Hematopoietic multipotent progenitor cell treated with erythropoietin and hydrocortisone succinate and interleukin-3 and kit ligand, for 15 days (in vitro differentiated cells): ENCODE results near the gene MRPL49.
"Not testable (repeated sequence)": the region's sequence is repeated elsewhere in the genome, so short reads cannot be mapped to it uniquely, and the experiment has no call there.

Experiments used
- DNase-seq: peaks from one replicate; pipeline ENCODE4 v3.0.0-alpha.2; 2015; ENCODE audit warnings: low spot score

MRPL49 gene

DNA sequence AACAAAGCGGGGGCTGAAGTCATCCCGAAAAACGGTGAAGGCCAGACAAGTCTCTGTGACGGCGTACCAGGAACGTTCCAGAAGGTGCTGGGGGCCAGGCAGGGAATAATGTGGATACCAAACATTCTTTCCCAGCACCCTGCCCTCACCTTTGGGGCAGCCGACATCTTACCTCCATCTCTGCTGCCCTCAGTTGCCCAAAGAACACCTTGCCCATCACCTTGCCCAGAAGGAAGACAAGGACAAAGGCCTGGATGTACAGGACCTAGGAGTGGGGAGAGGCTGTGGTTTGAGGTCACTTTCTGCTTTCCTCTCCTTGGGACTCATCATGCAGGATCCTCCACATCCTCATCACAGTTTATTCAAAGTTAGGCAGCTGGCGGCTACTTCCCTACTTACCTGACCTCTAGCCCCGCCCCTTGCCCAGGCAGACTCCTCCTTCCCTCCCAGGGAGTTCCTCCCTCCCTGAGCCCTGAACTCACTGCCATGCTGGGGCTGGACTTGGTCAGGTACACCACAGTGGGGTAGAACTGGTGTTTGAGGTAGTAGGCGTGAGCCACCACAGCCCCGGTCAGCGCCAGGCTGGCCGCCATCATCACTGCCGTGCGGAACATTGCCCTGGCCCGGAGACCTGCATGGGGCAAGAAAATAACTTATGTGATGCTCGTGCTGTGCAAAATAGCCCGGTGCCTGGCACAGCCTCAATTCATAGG lies 11.0 kb downstream of the MRPL49 start:
- peak; percentile 69 for DNase-seq

DNA sequence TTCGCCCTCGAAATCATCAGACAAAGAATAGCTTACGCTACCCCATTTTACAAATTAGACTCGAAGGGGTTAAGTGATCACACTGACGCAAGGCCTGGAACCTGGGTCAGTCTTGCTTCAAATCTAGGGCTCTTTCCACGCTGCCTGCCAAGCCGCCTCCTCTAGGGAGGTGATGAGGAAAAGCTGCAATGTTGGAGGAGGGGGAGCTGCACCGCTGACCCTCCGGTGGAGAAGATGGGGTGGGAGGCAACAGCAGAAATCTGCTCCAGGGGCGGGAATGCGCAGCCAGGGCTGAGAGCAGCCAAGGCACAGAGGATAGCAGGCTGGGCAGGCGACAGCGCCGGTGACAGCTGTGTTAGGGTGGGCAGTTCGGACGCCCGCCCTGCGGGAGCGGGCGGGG lies 11.6 kb downstream of the MRPL49 start:
- no peak for DNase-seq

DNA sequence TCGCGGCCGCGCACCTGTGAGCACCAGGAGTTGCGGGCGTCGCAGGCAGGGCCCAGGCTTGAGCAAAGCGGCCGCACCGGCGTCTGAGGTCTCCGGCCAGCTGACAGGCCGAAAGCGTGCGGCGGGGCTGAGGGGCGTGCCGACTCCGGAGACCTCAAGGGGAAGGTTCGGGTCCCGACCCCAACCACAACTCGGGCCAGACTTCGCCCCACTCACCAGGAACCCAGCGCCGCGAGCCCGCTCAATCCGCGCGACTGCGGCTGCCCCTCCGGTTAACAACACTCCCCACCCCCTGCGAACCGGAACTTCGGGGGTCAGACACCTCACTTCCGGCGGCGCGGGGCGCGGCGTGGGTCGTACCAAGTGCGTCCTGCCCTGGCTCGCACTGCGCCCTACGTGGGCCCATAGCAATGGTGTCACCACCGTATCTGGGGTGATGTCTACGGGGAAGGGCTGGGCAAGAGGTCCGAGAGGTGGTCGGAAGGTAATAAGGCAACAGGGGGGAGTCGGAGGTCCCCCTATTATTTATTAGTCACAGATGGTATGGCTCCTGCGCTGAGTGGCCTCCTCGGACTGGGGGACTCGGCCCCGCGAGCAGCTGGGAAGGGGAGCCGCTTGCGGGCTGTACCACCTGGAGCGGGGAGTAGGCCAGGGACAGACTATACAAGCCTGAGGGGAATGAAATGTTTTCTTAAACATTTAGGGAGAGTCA lies 12.3 kb downstream of the MRPL49 start, which contains the start of gene SYVN1:
Gene SYVN1, minus strand, starts transcription at position 280 of the 712 bp plus-strand sequence. CDS start 918 bp downstream, outside the sequence.
- DNase-seq: peak; percentile 91

DNA sequence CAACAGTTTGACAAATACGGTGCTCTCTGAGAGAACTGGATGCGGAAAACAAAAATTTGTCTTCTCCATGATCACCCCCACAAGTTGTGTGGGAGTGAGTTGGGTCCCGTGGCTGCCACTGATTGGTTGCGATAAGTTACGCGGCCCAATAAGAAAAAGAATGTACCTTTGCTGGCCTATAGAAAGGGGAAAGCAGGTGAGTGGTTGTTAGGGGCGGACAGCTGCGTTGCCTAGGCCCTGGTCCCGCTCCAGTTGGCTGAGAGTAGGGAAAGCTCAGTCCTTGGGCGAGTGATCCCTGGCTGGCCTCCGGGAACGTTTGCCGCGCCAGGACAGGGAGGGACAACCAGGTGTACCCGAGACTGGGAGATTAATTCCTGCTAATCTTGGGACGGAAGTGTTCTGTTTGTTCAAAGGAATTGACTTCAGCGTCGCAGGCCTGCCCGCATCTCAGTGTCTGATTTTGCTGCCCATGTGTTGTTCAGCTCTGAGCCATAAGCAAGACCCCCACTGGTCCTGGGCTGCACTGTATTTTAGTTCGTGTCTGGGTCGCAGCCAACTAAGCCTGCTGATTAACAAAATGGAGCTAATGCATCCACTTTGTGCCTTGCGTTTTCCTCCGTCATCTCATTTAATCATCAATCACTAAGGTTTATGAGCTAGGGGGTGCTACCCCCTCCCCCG lies 13.0 kb downstream of the MRPL49 start:
- DNase-seq: peak; percentile 95

DNA sequence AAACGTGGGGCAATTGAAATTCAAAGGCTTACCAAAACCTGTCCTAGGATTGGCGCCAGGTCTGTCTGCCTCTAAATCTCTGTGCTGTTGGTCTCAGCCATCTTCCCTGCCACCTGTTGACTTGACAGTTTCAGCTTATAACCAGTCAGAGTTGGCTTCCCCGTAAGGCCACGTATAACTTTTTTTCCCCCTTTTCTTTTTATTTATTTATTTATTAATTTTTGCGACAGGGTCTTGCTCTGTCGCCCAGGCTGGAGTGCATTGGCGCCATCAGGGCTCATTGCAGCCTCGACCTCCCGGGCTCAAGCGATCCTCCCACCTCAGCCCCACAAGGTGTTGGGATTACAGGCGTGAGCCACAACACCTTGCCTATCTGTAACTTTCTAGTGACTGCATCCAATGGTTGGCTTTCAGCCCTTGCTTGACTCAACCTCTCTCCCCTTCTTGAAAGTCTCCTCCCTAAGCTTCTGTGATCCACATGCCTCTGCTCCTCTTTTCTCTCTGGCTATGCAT lies 13.6 kb downstream of the MRPL49 start:
- no peak for DNase-seq

DNA sequence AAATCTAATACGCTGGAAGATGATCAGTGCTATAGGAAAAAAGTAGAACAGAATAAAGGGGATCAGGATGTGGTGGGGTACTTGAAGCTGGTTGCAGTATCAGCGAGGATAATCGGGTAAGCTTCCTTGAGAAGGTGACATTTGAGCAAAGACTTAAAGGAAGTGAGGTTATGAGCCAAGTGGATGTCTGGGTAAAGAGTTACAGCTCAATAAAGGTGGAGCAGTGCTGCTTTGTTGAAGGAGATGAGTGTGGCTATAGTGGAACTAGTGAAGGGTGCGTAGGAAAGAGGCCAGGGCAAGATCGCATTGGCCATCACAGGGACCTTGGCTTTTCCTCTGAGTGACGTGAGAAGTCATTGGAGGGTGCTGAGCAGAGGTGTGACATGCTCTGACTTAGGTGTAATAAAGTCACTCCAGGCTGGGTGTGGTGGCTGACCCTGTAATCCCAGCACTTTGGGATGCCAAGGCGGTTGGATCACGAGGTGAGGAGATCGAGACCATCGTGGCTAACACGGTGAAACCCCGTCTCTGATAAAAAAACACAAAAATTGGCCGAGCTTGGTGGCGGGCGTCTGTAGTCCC lies 14.5 kb downstream of the MRPL49 start:
- no peak for DNase-seq

DNA sequence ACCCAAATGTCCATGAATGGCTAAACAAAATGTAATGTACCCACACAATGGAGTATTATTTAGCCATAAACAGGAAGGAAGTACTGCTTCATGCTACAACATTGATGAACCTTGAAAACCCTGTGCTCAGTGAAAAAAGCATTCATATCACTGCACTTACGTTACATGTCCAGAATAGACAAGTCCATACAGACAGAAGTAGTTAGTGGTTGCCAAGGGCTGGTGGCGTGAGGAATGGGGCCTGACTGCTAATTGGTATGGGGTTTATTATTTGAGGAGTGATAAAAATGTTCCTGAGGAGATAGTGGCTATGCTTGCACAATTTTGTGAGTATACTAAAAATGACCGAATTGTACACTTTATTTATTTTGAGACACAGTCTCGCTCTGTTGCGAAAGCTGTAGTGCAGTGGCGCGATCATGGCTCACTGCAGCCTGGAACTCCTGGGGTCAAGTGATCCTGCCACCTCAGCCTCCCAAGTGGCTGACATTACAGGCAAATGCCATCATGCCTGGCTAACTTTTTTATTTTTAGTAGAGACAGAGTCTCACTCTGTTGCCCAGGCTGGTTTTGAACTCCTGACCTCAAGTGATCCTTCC lies 19.9 kb downstream of the MRPL49 start:
- DNase-seq: no peak

DNA sequence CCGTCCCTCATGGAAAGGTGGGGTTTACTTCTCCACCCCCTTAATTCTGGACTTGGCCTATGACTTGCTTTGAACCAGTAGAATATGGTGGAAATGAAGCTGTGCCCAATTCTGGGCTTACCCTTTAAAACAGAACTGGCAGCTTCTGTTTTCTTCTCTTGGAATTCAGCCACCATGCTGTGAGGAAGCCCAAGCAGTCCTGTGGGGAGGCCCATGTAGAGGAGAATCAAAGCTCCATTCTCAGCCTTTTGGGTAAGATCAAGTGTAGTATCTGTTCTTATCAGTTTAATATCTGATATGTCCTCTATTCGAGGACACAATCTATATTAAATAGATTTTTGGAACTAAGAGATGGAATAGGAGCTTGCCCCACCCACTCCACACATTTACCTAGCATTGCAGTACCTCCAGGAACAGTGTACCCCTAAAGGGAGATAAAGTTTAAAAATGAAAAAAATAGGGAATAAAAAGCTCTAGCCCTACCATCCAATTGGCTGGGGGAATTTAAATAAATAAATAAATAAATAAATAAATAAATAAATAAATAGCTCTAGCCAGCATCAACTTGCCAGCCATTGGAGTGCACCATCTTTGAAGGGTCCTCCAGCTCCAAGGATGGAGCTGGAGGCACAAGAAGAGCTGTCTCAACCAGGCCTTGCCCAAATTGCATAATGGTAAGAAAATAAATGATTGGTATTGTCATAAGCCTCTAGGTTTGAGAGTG lies 25.4 kb downstream of the MRPL49 start:
- no peak for DNase-seq

DNA sequence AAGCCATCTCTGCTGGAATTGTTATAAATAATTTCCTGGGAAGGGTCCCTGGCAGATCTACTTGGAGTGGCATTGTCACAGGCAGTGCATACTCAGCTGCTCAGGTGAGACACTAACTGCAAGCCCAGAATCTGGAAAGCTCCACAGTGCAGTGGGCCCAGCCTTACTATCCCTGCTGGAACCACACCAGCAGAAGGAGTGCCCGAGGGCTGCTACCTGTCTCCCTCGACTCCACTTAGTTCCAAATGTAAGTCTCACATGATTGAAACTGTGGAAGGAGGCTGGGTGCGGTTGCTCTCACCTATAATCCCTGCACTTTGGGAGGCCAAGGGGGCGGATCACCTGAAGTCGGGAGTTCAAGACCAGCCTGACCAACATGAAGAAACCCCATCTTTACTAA lies 26.5 kb downstream of the MRPL49 start:
- DNase-seq: no peak

DNA sequence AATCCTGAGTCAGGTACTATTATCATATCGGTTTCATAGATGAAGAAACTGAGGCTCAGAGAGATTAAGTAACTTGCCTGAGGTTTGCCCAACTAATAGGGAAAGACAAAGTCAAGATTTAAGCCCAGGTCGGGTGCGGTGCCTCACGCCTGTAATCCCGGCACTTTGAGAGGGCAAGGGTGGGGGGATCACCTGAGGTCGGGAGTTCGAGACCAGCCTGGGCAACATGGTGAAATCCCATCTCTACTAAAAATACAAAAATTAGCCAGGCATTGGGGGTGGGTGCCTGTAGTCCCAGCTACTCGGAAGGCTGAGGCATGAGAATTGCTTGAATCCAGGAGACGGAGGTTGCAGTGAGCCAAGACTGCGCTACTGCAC lies 28.0 kb downstream of the MRPL49 start:
- not testable (repeated sequence) for DNase-seq

DNA sequence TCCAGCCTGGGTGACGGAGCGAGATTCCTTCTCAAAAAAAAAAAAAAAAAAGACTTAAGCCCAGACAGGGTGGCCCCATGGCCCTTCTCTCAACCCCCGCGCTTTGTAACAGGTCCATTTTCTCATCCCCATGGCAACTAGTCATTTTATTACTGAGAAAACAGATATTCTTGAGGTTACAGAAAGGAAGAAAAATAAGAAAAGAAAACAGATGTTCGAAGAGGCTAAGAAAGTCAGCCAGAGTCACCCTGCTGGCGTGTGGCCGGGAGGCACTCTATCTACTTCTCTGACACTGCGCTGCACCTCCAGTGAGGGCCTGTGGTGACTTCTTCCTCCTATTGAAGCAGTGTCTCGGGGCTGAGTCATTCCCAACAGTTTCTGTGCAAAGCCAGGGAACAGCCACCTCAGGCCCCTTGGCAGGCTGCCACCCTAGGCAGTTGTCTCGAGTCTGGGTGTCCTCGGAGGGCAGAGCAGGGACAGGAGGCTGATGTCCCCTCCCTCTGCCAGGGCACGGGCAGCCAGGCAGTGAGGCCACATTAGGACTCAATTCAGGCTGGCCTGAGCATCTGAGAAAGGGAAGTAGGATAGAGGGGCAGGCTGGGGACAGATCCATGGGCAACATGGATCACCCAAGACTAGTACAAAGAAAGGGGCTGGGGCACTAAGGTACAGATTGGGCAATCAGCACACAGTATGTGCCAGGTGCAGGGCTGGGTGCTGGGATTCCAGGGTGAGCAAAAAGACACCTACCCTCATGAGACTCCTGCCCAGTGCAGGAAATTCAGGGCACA lies 28.6 kb downstream of the MRPL49 start:
- peak; percentile 92 for DNase-seq

DNA sequence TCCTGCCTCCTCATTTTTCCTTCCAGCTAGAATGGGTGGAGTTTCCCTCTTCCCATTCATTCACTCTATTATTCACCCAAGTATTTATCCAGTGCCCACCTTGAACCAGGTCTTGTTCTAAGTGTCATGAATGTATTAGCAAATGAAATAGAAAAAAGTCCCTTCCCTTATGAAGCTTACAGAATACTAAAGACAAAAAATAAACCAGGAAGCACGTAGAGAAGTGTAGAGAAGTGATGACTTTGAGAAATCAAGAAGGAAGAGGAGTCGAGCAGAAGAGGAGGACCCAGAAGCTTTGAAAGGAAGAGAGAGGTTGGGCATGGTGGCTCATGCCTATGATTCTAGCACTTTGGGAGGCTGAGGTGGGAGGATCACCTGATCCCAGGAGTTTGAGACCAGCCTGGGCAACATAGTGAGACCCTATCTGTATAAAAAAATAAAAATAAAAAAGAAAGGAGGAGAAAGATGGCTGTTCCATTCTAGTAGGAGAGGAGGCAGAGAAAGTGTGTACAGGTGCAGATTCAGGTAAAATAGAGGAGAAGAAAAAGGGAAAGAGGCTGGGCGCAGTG lies 29.3 kb downstream of the MRPL49 start:
- DNase-seq: no peak

DNA sequence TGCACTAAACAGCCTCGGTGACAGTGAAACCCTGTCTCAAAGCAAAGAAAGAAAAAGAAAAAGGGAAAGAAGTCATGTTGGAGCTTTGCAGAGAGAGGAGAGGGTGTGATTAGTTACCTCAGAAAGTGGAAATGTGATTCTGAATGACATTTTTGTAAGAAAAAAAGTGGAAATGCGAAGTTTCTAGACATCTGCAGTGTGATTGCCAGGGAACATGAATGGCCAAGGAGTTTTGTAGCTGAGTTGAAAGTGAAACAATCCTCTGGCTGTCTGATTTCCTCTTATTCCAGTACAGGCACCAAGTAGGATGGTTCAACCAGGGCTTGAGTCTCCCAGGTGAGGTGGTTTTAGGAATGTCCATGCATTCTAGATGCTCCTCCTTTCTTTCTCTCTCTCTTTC lies 30.0 kb downstream of the MRPL49 start:
- DNase-seq: no peak

DNA sequence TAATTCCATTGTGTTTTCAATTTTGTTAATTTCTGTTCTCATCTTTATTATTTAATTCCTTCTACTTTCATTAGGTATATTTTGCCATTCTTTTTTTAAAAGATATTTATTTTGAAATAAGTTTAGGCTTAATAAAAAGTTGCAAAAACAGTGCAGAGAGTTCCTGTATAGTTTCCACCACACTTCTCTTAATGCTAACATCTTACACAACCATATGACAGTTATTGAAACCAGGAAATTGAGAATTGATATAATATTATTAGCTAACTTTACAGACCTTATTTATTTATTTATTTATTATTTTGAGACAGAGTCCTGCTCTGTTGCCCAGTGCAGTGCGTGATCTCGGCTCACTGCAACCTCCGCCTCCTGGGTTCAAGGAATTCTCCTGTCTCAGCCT lies 34.1 kb downstream of the MRPL49 start:
- DNase-seq: no peak

DNA sequence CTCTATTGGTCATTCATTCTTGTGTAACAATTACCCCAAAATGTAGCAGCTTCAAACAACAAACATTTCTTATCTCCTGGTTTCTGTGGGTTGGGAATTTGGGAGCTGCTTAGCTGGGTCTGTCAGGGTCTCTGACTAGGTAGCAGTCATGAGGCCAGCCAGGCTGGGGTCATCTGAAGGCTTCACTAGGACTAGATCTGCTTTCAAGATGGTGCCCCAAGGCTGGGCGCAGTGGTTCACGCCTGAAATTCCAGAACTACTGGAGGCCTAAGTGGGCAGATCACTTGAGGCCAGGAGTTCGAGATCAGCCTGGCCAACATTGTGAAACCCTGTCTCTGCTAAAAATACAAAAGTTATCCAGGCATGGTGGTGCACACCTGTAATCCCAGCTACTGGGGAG lies 34.8 kb downstream of the MRPL49 start:
- DNase-seq: no peak

DNA sequence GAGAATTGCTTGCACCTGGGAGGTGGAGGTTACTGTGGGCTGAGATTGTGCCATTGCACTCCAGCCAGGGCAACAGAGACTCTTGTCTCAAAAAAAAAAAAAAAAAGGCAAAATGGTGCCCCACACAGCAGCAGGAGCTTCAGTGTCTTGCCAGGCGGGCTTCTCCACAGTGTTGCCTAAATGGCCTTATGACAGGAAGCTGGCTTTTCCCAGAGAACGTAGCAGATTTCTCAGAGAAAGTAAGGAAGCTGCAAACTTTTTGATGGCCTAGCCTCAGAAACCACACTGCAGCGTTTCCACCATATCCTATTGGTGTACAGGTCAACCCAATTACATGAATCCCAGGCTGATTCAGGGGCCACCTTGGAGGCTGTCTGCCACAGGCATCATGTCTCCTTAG lies 35.2 kb downstream of the MRPL49 start:
- DNase-seq: no peak

DNA sequence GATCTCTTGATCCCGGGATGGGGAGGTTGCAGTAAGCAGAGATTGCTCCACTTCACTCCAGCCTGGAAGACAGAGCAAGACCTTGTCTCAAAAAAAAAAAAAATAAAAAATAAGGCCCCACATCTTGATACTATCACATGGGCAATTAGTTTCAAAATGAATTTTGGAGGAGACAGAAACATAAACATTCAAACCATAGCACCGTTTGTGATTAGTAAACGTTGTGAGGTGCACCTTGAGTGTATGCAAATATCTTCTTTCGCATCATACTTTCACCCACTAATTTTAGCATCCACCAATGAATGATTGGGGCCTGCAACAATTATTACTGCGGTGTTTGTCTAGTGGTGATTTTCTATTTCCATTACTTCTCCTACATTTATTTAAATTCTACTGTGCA lies 36.9 kb downstream of the MRPL49 start:
- no peak for DNase-seq

DNA sequence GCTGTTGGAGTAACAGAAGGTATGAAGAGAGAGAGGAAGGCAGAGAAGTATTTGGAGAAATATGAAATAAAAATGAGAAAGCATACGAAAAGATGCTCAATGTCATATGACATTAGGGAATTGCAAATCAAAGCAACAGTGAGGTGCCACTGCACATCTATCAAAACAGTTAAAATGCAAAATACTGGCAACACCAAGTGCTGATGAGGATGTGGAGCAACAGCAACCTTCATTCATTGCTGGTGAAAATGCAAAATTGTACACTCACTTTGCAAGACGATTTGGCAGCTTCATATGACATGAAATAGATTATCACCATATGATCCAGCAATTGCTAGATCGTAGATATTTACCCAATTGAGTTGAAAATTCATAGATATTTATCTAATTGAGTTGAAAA lies 38.5 kb downstream of the MRPL49 start:
- DNase-seq: no peak

DNA sequence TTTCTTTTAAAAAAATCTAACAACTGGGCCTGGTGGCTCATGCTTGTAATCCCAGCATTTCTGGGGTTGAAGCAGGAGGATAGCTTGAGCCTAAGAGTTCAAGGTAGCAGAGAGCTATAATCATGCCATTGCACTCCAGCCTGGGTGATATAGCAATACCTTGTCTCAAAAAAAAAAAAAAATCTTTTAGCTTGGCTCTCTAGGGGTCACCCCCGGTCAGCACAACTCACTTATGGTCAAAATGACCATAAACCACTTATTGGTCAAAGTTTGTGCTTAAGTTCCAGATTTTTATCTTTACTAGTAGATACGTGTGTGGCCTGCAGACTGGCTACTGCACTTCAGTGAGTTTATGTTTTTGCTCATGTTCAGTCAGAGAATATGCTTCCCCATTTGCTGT lies 41.6 kb downstream of the MRPL49 start:
- DNase-seq: no peak
